HT-29 (cell line): ENCODE results near the gene PARK7. TPM values are rescaled to one million over a fixed set of nuclear protein-coding genes. Genes with fewer than 3 reads are reported as not detected.

Source experiments
- DNase-seq: peaks from one replicate; pipeline ENCODE4 v3.0.0-alpha.2; 2015; ENCODE audit warnings: low spot score
- total RNA-seq: library from RNA; depleted of rRNA; stranded (reverse); fragments of >200 nt; shearing (Covaris generic); gene quantifications from 2 replicates; pipeline ENCODE4 v1.2.3, GENCODE V29; 2014

The PARK7 gene
- total RNA-seq, 1 experiment from 2014 or later, result 189 TPM

- peak; percentile 36 for DNase-seq
Measured at GRCh38 chr1:8010080-8010664, 48.7 kb downstream of the PARK7 start.

DNA sequence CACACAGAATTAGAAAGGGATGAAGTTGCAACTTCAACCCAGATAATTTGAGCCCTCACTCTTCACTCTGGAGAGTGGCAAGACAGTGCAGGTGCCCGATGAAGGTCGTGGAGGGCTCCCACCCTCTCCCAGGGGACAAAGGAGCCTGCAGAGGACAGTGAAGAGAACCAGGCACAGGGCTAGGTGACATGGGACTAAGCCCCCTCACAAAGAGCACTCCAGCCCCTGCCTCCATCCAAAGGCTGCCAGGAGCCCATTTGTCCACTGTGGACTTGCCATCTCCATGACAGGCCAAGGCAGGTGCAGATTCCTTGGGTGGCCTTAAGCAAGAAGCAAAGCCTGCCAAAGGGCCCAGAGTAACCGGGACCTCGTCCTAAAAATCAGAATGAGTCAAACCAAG lies 49.5 kb downstream of the PARK7 start:
- DNase-seq, result no peak

- DNase-seq, result peak; percentile 22
Measured at GRCh38 chr1:8011923-8012858, 50.7 kb downstream of the PARK7 start.

DNA sequence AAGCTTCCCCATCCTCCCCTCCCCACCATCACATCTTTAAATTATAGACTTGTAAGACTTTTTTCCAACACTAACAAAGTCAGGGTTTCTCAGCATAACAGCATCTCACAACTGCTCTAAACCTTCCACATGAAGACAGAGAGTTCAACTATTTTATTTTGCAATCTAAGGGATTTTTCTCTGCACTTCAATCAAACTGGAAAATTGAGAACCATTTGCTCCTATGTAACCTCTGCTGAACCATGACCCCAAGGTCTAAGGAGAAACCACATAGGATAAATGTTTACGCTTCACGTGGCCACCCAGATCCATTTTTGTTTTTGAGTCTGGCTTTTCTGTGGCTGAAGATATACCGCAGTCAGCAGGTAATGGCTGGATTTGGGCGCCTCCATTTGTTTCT lies 51.4 kb downstream of the PARK7 start:
- DNase-seq, result peak; percentile 19

GRCh38 chr1:8013399-8013798 lies 51.9 kb downstream of the PARK7 start:
- no peak for DNase-seq

DNA sequence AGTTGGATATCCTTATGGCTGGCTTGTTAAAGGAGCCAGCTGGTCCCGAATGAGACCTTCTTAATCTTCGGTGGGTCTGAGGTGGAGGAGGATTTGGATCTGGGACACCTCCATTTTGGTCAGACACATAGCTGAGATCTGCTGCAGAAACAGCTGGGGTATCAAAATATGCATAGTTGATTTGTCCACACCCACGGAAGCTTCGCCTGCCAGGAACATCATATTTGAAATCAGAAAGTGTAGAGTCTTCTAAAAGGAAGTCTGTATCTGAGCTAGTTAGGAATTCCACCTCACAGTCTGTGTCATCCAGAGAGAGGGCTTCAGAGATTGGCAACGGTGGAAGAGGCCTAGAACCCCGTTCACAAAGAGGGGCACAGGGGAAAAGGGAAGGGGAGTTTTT lies 52.3 kb downstream of the PARK7 start:
- no peak for DNase-seq

- DNase-seq, result no peak
Measured at GRCh38 chr1:8014381-8014988, 53.0 kb downstream of the PARK7 start.

DNA sequence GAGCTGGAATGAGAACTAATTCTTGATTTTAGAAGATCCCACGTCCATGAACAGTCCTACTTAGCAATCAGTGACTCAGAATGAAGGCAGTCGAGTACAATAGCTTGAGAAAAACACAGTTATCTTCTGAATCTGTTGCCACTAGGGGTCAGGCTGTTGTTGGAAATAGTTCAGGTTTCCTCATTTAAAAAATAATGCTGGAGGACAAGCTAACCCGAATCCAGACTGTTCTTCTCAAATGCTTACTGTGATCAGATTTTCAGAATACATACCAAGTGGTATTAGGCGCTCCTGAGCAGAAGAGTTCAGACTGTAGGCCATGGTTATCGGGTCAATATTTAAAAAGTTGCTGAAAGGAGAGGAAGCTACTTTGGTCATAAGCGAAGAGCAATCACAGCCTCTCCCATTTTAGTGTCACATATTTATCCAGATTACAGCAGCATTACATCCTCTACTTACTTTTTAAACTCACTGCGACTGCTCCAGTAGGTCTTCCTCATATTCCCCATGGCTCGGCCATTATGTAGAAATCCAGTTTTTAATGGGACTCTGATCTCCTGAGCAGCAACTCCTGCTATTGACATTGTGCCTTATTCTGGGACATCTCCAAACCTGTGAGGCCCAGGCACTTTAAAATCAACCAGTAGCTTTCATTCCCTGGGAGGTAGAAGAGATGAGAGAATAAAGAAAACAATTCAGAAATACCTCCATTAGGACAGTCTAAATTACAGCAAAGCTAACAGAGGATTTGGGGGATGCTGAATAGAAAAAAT lies 53.7 kb downstream of the PARK7 start:
- peak; percentile 91 for DNase-seq

GRCh38 chr1:8015809-8016165 lies 54.3 kb downstream of the PARK7 start:
- peak; percentile 41 for DNase-seq

- peak; percentile 41 for DNase-seq
Measured at GRCh38 chr1:8016210-8016894, 54.8 kb downstream of the PARK7 start.

DNA sequence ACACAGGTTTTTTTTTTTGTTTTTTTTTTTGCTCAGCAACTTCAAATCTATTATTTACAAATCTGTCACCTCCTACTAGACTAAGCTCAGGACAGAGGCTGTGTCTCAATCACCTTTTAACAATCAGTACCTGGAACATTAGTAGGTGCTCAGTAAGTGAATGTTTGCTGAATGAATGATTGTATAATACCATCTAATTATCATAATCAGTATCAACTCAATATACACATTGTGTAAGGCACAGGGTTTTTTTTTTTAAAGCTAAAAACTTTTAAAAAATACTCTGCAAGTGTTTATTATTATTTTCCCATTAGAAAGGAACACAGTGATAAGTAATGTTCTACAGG lies 55.4 kb downstream of the PARK7 start:
- peak; percentile 37 for DNase-seq

GRCh38 chr1:8017495-8018197 lies 56.1 kb downstream of the PARK7 start:
- DNase-seq, result peak; percentile 67

- DNase-seq, result peak; percentile 59
Measured at GRCh38 chr1:8018492-8019228, 57.1 kb downstream of the PARK7 start.

DNA sequence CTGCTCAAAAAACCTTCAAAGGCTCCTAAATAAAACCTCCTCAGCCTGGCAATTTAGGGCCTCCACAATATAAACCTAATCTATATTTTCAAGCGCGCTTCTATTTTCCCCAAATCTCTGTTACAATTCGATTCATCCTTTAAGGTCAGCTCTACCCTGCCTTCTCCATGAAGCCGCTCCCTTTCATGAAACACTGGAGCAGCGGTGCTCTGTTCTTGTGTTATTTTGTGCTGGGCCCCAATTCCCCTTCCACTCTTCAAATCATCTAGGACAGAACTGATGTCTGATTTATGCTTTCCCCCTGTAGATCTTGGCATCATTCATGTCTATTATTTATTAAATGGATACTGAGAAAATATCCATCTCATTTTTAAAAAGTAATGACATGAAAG lies 57.7 kb downstream of the PARK7 start:
- DNase-seq, result no peak

GRCh38 chr1:8020032-8020431 lies 58.5 kb downstream of the PARK7 start:
- peak; percentile 92 for DNase-seq

DNA sequence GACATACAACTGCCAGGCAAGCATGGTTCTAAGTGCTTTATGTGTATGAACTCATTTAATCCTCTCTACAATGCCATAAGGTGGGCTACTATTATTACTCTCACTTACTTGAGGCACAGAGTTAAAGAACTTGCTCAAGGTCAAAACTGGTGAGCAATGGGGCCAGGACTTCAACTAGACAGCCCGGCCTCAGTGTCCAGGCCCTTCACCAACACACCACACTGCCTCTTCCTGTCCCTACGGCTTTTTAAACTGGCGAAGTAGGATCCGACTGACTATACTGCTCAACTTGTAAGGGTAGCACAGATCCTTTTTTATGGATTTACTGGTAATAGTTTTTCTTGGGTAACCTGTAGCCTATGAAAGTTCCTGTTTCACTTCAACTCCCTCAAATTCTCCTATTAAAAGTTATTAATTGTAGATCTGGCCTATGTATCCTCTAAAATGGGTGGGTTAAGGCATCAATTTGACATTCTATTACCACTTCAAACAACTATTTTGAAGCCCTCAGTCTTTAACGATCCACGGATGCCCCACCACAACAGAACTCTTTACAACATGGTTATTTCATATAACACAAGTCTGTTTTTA lies 60.3 kb downstream of the PARK7 start:
- DNase-seq, result peak; percentile 67

DNA sequence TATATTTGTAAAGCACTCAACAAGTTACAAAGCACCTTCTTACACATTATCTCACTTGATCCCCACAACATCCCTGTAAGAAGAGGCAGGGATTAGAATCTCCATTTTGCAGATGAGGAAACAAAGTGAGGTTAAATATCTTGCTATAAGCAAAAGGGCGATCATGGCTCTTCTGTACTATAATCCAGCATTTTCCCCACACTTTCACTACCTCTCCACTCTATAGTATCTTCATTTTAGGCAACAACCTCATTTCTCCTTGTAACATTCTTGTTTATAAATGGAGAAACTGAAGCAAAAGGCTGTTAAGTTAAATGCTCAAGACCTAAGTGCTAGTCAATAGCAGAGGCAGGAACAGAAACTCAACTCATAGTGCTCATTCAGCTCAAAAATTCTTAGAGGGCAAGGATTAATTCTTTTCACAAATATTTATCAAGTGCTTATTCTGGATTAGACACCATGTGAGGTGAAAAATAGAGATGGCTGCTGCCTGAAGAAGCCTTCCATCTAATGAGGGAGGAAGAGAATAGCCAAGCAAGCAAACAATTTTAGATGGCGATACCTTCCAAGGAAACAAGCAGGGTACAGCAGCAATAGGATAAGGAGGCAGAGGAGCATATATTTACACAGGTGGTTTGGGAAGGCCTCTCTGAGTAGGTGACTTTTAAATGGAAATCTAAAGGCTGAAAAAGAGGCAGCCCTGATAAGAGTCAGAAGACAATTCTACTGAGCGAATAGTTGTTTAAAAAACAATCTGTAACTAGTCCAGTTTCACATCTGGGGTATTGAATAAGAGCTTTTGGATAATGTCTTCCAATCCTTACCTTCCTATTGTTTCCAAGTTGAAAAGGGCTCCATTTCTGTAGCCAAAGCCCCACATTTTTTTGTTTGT lies 61.1 kb downstream of the PARK7 start:
- peak; percentile 64 for DNase-seq

DNA sequence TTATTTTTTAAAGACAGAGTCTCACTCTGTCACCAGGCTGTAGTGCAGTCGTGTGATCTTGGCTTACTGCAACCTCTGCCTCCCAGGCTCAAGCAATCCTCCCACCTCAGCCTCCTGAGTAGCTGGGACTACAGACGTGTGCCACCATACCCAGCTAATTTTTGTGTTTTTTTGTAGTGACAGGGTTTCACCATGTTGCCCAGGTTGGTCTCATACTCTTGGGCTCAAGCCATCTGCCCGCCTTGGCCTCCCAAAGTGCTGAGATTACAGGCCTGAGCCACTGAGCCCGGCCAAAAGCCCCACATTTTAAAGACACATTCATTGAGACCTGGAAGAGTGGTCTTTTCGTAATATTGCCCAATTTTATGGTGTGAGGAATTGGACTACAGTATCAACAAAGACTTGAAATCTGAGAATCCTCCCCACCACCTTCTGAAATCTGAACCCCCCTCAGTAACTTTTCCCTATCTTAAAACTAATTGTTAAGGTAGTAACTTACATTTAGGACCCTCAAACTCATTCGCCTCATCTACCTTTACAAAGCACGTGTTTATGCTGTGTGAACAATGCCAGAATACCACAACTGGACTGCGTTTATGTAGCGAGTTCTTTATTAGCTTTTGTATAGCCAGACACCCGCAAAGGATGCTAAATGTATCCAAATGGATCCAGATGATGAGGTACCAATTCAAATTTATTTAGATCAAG lies 61.9 kb downstream of the PARK7 start:
- DNase-seq, result no peak
